ENCODE measurements around the gene OSCP1.

The OSCP1 gene

GRCh38 chr1:36446746-36447145, 3.5 kb downstream of the OSCP1 start:
- DNase-seq (ENCODE audit: low read depth) = no peak

- no peak for DNase-seq (ENCODE audit: low read depth)
Measured at GRCh38 chr1:36446271-36446670, 4.0 kb downstream of the OSCP1 start.

- DNase-seq (ENCODE audit: low read depth) = no peak
Measured at GRCh38 chr1:36443297-36443696, 7.0 kb downstream of the OSCP1 start.

- DNase-seq (ENCODE audit: low read depth) = no peak
Measured at GRCh38 chr1:36442337-36442736, 7.9 kb downstream of the OSCP1 start.

- no peak for DNase-seq (ENCODE audit: low read depth)
Measured at GRCh38 chr1:36440646-36441045, 9.6 kb downstream of the OSCP1 start.

- DNase-seq (ENCODE audit: low read depth) = no peak
Measured at GRCh38 chr1:36440044-36440443, 10.2 kb downstream of the OSCP1 start.

- DNase-seq (ENCODE audit: low read depth) = no peak
Measured at GRCh38 chr1:36438715-36439114, 11.5 kb downstream of the OSCP1 start.

- no peak for DNase-seq (ENCODE audit: low read depth)
Measured at GRCh38 chr1:36436821-36437220, 13.4 kb downstream of the OSCP1 start.

GRCh38 chr1:36433102-36433501, 17.1 kb downstream of the OSCP1 start:
- no peak for DNase-seq (ENCODE audit: low read depth)

GRCh38 chr1:36432616-36433015, 17.6 kb downstream of the OSCP1 start:
- DNase-seq (ENCODE audit: low read depth) = no peak

GRCh38 chr1:36425791-36426190, 24.5 kb downstream of the OSCP1 start:
- no peak for DNase-seq (ENCODE audit: low read depth)

- no peak for DNase-seq (ENCODE audit: low read depth)
Measured at GRCh38 chr1:36421649-36422048, 28.6 kb downstream of the OSCP1 start.

GRCh38 chr1:36420836-36421317, 29.4 kb downstream of the OSCP1 start:
- DNase-seq (ENCODE audit: low read depth) = peak; percentile 68

GRCh38 chr1:36420409-36420808, 29.8 kb downstream of the OSCP1 start:
- peak; percentile 21 for DNase-seq (ENCODE audit: low read depth)

GRCh38 chr1:36419569-36419968, 30.7 kb downstream of the OSCP1 start:
- no peak for DNase-seq (ENCODE audit: low read depth)

GRCh38 chr1:36419140-36419539, 31.1 kb downstream of the OSCP1 start:
- DNase-seq (ENCODE audit: low read depth) = no peak

GRCh38 chr1:36417931-36418330, 32.3 kb downstream of the OSCP1 start:
- DNase-seq (ENCODE audit: low read depth) = no peak

GRCh38 chr1:36415661-36416326, 34.5 kb downstream of the OSCP1 start:
- no peak for DNase-seq (ENCODE audit: low read depth)

- no peak for DNase-seq (ENCODE audit: low read depth)
Measured at GRCh38 chr1:36414384-36414783, 35.9 kb downstream of the OSCP1 start.

GRCh38 chr1:36411674-36412648, 38.3 kb downstream of the OSCP1 start:
- DNase-seq (ENCODE audit: low read depth) = no peak

- no peak for DNase-seq (ENCODE audit: low read depth)
Measured at GRCh38 chr1:36408479-36408878, 41.8 kb downstream of the OSCP1 start.

GRCh38 chr1:36406440-36406839, 43.8 kb downstream of the OSCP1 start:
- no peak for DNase-seq (ENCODE audit: low read depth)

- DNase-seq (ENCODE audit: low read depth) = no peak
Measured at GRCh38 chr1:36402504-36402890, 47.8 kb downstream of the OSCP1 start.

All from stromal cell of bone marrow (primary cell).